Osteoblast (primary cell): ENCODE data around the gene FAM120A. TPM values are rescaled to one million over a fixed set of nuclear protein-coding genes. Genes with fewer than 3 reads are reported as not detected.

Source experiments
- DNase-seq: peaks from one replicate; pipeline ENCODE4 v3.0.0; 2011; ENCODE audit warnings: low spot score, mixed read lengths; ENCODE audit not compliant: insufficient read length; ENCODE audit errors: missing footprints
- H2AFZ ChIP-seq: 2 replicates; pipeline ENCODE4 v1.6.0; 2011; ENCODE audit warnings: mild to moderate bottlenecking, low read length
- H3K27ac ChIP-seq: 2 replicates; pipeline ENCODE4 v1.5.1; 2011; ENCODE audit warnings: mild to moderate bottlenecking, low read depth, low read length, moderate library complexity
- H3K27me3 ChIP-seq: 2 replicates; pipeline ENCODE4 v1.6.0; 2012; ENCODE audit warnings: mild to moderate bottlenecking, control low read depth, inconsistent platforms, low read length, moderate library complexity; ENCODE audit not compliant: insufficient read depth
- H3K36me3 ChIP-seq: 2 replicates; pipeline ENCODE4 v1.5.1; 2011; ENCODE audit warnings: mild to moderate bottlenecking, low read length, control low read depth, moderate library complexity; ENCODE audit not compliant: insufficient read depth
- H3K4me1 ChIP-seq: 2 replicates; pipeline ENCODE4 v1.5.1; 2011; ENCODE audit warnings: mild to moderate bottlenecking, low read length, control low read depth, moderate library complexity; ENCODE audit not compliant: insufficient read depth
- H3K4me2 ChIP-seq: 2 replicates; pipeline ENCODE4 v1.6.0; 2011; ENCODE audit warnings: mild to moderate bottlenecking, low read length; ENCODE audit not compliant: insufficient read depth
- H3K4me3 ChIP-seq: fragments of 200-600 bp; sonication (generic); 3 replicates; pipeline ENCODE4 v1.5.1; 2012; ENCODE audit warnings: mild to moderate bottlenecking, low read length, inconsistent platforms; ENCODE audit not compliant: insufficient read depth
- H3K79me2 ChIP-seq: 2 replicates; pipeline ENCODE4 v1.6.0; 2012; ENCODE audit warnings: mild to moderate bottlenecking, low read length, control low read depth, inconsistent platforms; ENCODE audit not compliant: insufficient read depth
- H3K9me3 ChIP-seq: 2 replicates; pipeline ENCODE4 v1.5.1; 2011; ENCODE audit warnings: low read depth, low read length, control low read depth
- H4K20me1 ChIP-seq: 2 replicates; pipeline ENCODE4 v1.6.0; 2012; ENCODE audit warnings: mild to moderate bottlenecking, low read length, control low read depth; ENCODE audit not compliant: insufficient read depth
- total RNA-seq: library from RNA; depleted of rRNA; stranded (reverse); fragments of >200 nt; gene quantifications from 2 replicates; pipeline ENCODE4 v1.2.3, GENCODE V29; 2012
- TF ChIP-seq, protein P1 (sequence below): IDR thresholded peaks from 2 replicates; pipeline ENCODE4 v1.5.1; 2011; ENCODE audit warnings: mild to moderate bottlenecking, low read depth, low read length, moderate library complexity; ENCODE audit errors: extremely low read depth

The FAM120A gene
- total RNA-seq, 1 donor, result 136 TPM

DNA sequence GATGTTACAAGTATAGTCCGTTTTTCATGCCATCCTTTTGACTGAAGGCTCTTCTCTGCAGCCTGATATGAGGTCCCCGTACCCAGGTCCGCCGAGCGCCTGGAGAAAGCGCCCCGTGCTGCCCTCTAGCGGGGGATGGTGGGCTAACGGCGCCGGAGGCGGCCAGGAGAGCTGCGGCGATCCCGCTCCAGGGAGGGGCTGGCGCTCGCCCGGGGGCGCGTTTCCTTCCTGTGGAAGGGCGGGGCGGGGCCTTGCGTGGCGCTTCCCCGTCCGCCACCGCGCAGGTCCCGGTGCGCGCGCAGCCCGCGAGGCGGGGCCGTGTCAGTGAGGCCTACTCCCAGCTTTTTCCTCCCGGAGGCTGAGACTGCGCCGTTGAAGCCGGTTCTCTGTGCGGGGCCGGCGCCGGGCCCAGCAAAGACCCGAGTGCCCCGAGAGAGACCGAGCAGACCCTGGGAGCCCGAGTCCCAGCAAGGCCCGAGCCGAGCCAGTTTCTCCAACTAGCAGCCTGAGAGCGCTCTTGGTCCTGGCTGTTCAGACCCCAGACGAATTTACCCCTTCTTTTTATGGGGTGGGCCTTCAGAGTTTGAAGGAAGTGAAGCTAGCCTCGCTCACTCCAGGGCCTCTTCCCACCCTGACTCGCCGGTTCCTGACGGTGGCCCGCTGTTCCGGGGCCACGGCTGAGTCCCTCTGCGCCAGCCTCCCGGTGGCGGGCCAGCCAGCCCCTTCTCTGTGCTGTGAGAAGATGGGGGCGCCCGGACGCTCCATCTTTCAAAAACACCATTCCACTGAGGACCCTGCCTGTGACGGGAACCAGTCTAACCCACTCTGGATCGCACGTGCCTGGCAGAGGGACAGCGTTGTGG is 115.2 kb downstream of the FAM120A start:
- H3K4me3 ChIP-seq, result peak overlapping the region; percentile 82
- H3K79me2 ChIP-seq, result peaks cover 6% of the 10 kb centered on the region
- no peaks in the 10 kb centered on the region for H4K20me1 ChIP-seq
- peak overlapping the region; percentile 93 for H3K4me2 ChIP-seq
- TF ChIP-seq, protein P1, sequence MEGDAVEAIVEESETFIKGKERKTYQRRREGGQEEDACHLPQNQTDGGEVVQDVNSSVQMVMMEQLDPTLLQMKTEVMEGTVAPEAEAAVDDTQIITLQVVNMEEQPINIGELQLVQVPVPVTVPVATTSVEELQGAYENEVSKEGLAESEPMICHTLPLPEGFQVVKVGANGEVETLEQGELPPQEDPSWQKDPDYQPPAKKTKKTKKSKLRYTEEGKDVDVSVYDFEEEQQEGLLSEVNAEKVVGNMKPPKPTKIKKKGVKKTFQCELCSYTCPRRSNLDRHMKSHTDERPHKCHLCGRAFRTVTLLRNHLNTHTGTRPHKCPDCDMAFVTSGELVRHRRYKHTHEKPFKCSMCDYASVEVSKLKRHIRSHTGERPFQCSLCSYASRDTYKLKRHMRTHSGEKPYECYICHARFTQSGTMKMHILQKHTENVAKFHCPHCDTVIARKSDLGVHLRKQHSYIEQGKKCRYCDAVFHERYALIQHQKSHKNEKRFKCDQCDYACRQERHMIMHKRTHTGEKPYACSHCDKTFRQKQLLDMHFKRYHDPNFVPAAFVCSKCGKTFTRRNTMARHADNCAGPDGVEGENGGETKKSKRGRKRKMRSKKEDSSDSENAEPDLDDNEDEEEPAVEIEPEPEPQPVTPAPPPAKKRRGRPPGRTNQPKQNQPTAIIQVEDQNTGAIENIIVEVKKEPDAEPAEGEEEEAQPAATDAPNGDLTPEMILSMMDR, result peak; percentile 91
- DNase-seq, result peak; percentile 99
- H3K4me1 ChIP-seq, result peaks cover 8% of the 10 kb centered on the region
- peak overlapping the region; percentile 90 for H3K27ac ChIP-seq
- peaks cover 28% of the 10 kb centered on the region for H3K36me3 ChIP-seq
- no peaks in the 10 kb centered on the region for H3K9me3 ChIP-seq
- no peaks in the 10 kb centered on the region for H3K27me3 ChIP-seq
- H2AFZ ChIP-seq, result peak overlapping the region; percentile 79

DNA sequence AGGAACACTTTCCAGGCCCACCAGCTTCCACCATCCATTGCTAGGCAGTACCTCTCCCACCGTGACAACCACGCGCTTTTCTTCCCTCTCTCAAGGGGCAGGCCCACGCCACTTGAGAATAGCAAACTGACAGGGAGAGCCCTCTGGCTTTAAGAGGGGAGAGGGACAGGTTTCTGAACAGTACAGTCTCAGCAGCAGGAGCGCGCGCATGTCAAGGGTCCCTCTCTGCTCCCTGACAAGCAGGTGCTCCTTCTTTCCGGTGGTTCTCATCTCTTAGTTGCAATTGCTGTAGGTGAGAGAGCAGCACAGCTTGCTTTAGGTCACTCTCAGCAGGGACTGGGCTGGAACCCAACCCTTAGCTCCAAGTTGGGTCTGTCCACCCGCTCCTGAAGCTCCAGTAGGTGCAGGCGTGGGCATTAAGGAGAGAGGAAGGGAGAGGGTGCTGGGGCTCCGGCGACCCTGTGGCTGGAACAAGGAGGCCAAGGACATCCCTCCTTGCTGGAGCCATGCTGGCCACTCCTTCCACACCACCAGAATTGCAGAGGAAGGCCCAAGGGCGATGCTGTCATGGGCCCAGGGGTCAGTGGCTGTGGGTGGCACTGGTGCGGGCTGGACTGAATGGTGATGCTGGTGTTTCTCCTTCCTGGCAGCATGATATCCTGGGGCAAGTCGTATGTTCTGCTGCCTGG is 115.9 kb downstream of the FAM120A start:
- Histone ChIP-seq H3K4me1 (peaks cover 8% of the 10 kb centered on the region), H3K27me3 (no peaks in the 10 kb centered on the region), H3K27ac (peak overlapping the region; percentile 90), H2AFZ (peak overlapping the region; percentile 79), H3K4me3 (peak overlapping the region; percentile 82), H4K20me1 (no peaks in the 10 kb centered on the region), H3K9me3 (no peaks in the 10 kb centered on the region), H3K36me3 (peaks cover 20% of the 10 kb centered on the region), H3K79me2 (peaks cover 6% of the 10 kb centered on the region), H3K4me2 (peak overlapping the region; percentile 93)
- DNase-seq, result peak; percentile 72
- TF ChIP-seq, protein P1, result no peak

GRCh38 chr9:93568169-93568568 is 116.7 kb downstream of the FAM120A start:
- peaks cover 8% of the 10 kb centered on the region for H3K4me1 ChIP-seq

More at GRCh38 chr9:93568169-93568568, 116.7 kb downstream of the FAM120A start:
- Histone ChIP-seq H3K36me3 (peaks cover 13% of the 10 kb centered on the region), H3K4me3 (no peak overlapping the region), H2AFZ (no peak overlapping the region), H3K79me2 (peaks cover 6% of the 10 kb centered on the region), H3K27ac (no peak overlapping the region), H3K9me3 (no peaks in the 10 kb centered on the region), H3K27me3 (no peaks in the 10 kb centered on the region), H3K4me2 (no peak overlapping the region), H4K20me1 (no peaks in the 10 kb centered on the region)
- peak; percentile 42 for DNase-seq
- TF ChIP-seq, protein P1, result no peak
